HepG2 (cell line): ENCODE data around the gene SLC7A6OS. TPM values are rescaled to one million over a fixed set of nuclear protein-coding genes. Genes with fewer than 3 reads are reported as not detected.

Experiments used
- FOXO1 ChIP-seq: sonication (generic); formaldehyde crosslinking; IDR thresholded peaks from 2 replicates; pipeline ENCODE4 v1.4.0; 2020; ENCODE audit warnings: missing genetic modification reagents
- GFI1 ChIP-seq: sonication (generic); formaldehyde crosslinking; IDR thresholded peaks from 2 replicates; pipeline ENCODE4 v1.5.0; 2020; ENCODE audit warnings: missing genetic modification reagents, mild to moderate bottlenecking, borderline replicate concordance
- GTF2F1 ChIP-seq: fragments of 150-350 bp; IDR thresholded peaks from 2 replicates; pipeline ENCODE4 v1.6.1; 2014; ENCODE audit warnings: low read length
- GZF1 ChIP-seq: sonication (generic); formaldehyde crosslinking; IDR thresholded peaks from 2 replicates; pipeline ENCODE4 v1.5.1; 2020; ENCODE audit warnings: mild to moderate bottlenecking, missing genetic modification reagents
- HOXA9 ChIP-seq: sonication (generic); formaldehyde crosslinking; IDR thresholded peaks from 2 replicates; pipeline ENCODE4 v1.8.1; 2022; ENCODE audit warnings: missing genetic modification reagents, mild to moderate bottlenecking, moderate library complexity, borderline replicate concordance
- IKZF5 ChIP-seq: IDR thresholded peaks from 2 replicates; pipeline ENCODE4 v1.6.1; 2018; ENCODE audit warnings: missing genetic modification reagents, mild to moderate bottlenecking, missing compliant biosample characterization
- ISX ChIP-seq: sonication (generic); formaldehyde crosslinking; conservative IDR thresholded peaks from 2 replicates; pipeline ENCODE4 v1.5.0; 2020; ENCODE audit warnings: missing genetic modification reagents
- MED8 ChIP-seq: sonication (generic); formaldehyde crosslinking; IDR thresholded peaks from 2 replicates; pipeline ENCODE4 v1.8.1; 2023; ENCODE audit warnings: mild to moderate bottlenecking, missing genetic modification reagents; ENCODE audit not compliant: insufficient replicate concordance
- NRL ChIP-seq: sonication (generic); formaldehyde crosslinking; IDR thresholded peaks from 2 replicates; pipeline ENCODE4 v1.5.0; 2020; ENCODE audit warnings: missing genetic modification reagents, mild to moderate bottlenecking, moderate library complexity, borderline replicate concordance
- SP1 ChIP-seq, 2 experiments: fragments of 450-650 bp in 1 of 2; sonication (generic) in 1 of 2; formaldehyde crosslinking in 1 of 2; IDR thresholded peaks; 2 replicates each; pipeline versions ENCODE4 v1.4.0 to v1.6.1; 2016 to 2020; ENCODE audit warnings: missing genetic modification reagents in 1 of 2
- SRF ChIP-seq: IDR thresholded peaks from 2 replicates; pipeline ENCODE4 v1.6.1; 2011; ENCODE audit warnings: mild to moderate bottlenecking, low read depth, low read length, moderate library complexity
- ZMAT5 ChIP-seq: sonication (generic); formaldehyde crosslinking; IDR thresholded peaks from 2 replicates; pipeline ENCODE4 v1.5.0; 2020; ENCODE audit warnings: mild to moderate bottlenecking, low read depth, missing genetic modification reagents, borderline replicate concordance
- ZMYM3 ChIP-seq: sonication (generic); formaldehyde crosslinking; IDR thresholded peaks from 2 replicates; pipeline ENCODE4 v1.5.1; 2020; ENCODE audit warnings: mild to moderate bottlenecking, missing genetic modification reagents
- ZNF101 ChIP-seq: sonication (generic); formaldehyde crosslinking; IDR thresholded peaks from 2 replicates; pipeline ENCODE4 v1.4.0; 2020; ENCODE audit warnings: mild to moderate bottlenecking, low read depth, missing genetic modification reagents, borderline replicate concordance
- ZNF670 ChIP-seq: sonication (generic); formaldehyde crosslinking; IDR thresholded peaks from 2 replicates; pipeline ENCODE4 v1.8.0; 2022; ENCODE audit warnings: mild to moderate bottlenecking, missing genetic modification reagents, borderline replicate concordance
- polyA plus RNA-seq, 8 experiments: library from polyadenylated mRNA; depleted of rRNA in 3 of 8; stranded (reverse) in 7 of 8; unstranded in 1 of 8; fragments of >200 nt; fragmentation: Illumina TruSeq in 4 of 8; extraction: Trizol in 4 of 8; gene quantifications; 2 replicates each; pipeline versions ENCODE4 v1.2.1 to v1.2.3, GENCODE V29; 2011 to 2016; ENCODE audit warnings: low read depth in 4 of 8, missing spikeins in 1 of 8, mixed read lengths in 1 of 8; ENCODE audit not compliant: insufficient read depth in 1 of 8
- total RNA-seq, 5 experiments: library from RNA; depleted of rRNA; stranded (reverse); fragments of >200 nt; fragmentation: Illumina TruSeq; extraction: Trizol; gene quantifications; 2 replicates each; pipeline ENCODE4 v1.2.3, GENCODE V29; 2016; ENCODE audit warnings: low read depth in 1 of 5
- TF ChIP-seq, protein P1 (sequence below), 2 experiments: sonication (generic) in 1 of 2; formaldehyde crosslinking in 1 of 2; IDR thresholded peaks; 2 replicates each; pipeline versions ENCODE4 v1.4.0 to v1.6.1; 2016 to 2020; ENCODE audit warnings: borderline replicate concordance in 1 of 2, low read depth in 1 of 2, mild to moderate bottlenecking in 1 of 2, missing genetic modification reagents in 1 of 2
- TF ChIP-seq, protein P2 (sequence below): sonication (generic); formaldehyde crosslinking; IDR thresholded peaks from 2 replicates; pipeline ENCODE4 v1.9.0; 2021; ENCODE audit warnings: missing genetic modification reagents, mild to moderate bottlenecking, borderline replicate concordance
- TF ChIP-seq, protein P3 (sequence below): sonication (generic); formaldehyde crosslinking; conservative IDR thresholded peaks from 2 replicates; pipeline ENCODE4 v1.4.0; 2020; ENCODE audit warnings: missing genetic modification reagents

The SLC7A6OS gene
- total and polyA plus RNA-seq, 2 of the 13 experiments (the other 11 are each of a cell fraction or from before 2014, with no cell fraction given), result 11.2 to 21.5 TPM

DNA sequence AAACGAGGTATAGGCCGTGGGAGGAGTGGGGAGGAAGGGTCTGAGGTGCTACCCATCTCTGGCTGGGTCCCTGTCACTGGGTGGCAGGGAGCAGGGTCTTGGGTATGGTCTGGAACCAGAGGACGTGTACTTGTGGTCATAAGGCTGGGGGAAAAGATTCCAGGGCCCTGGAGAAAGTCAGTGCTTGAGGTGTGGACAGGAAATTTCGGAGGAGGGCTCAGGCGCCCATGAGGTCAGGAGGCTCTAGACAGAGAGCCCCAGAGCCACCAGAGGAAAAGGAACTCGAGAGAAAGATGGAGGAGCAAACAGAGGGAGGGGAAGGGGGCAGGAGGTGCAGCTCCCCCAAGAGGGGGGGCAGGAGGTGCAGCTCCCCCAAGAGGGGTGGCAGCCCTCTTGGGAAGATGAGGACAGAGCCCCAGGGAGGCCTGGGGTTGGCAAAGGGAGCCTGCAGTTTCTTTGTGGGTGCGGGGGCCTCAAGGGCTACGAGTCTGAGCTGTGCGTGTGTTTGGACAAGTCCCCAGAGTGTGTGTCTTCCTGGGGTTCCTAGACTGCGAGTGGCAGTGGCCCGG is 47.1 kb downstream of the SLC7A6OS start (continued):
- TF ChIP-seq, protein P1, sequence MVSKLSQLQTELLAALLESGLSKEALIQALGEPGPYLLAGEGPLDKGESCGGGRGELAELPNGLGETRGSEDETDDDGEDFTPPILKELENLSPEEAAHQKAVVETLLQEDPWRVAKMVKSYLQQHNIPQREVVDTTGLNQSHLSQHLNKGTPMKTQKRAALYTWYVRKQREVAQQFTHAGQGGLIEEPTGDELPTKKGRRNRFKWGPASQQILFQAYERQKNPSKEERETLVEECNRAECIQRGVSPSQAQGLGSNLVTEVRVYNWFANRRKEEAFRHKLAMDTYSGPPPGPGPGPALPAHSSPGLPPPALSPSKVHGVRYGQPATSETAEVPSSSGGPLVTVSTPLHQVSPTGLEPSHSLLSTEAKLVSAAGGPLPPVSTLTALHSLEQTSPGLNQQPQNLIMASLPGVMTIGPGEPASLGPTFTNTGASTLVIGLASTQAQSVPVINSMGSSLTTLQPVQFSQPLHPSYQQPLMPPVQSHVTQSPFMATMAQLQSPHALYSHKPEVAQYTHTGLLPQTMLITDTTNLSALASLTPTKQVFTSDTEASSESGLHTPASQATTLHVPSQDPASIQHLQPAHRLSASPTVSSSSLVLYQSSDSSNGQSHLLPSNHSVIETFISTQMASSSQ (IDR thresholded peaks at IDR 0.05; ENCODE audit: low read depth), result no peak
- TF ChIP-seq, protein P1 (CRISPR knock-in tag; IDR thresholded peaks at IDR 0.05; ENCODE audit: borderline replicate concordance), result no peak
- TF ChIP-seq ZMAT5 (CRISPR knock-in tag), result no peak
- no peak for TF ChIP-seq ISX
- TF ChIP-seq IKZF5, result no peak
- no peak for TF ChIP-seq GZF1
- TF ChIP-seq ZMYM3, result peak; percentile 68; the same call in 1 of the 2 replicates
- TF ChIP-seq SP1 (IDR thresholded peaks at IDR 0.05), result no peak
- TF ChIP-seq SP1 (CRISPR knock-in tag; IDR thresholded peaks at IDR 0.05), result no peak
- TF ChIP-seq, protein P2, sequence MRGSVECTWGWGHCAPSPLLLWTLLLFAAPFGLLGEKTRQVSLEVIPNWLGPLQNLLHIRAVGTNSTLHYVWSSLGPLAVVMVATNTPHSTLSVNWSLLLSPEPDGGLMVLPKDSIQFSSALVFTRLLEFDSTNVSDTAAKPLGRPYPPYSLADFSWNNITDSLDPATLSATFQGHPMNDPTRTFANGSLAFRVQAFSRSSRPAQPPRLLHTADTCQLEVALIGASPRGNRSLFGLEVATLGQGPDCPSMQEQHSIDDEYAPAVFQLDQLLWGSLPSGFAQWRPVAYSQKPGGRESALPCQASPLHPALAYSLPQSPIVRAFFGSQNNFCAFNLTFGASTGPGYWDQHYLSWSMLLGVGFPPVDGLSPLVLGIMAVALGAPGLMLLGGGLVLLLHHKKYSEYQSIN (CRISPR knock-in tag), result no peak; the same call in 1 of the 2 replicates
- no peak for TF ChIP-seq FOXO1 (CRISPR knock-in tag)
- TF ChIP-seq ZNF670 (CRISPR knock-in tag), result no peak
- no peak for TF ChIP-seq GTF2F1
- TF ChIP-seq HOXA9 (CRISPR knock-in tag), result no peak
- no peak for TF ChIP-seq MED8 (CRISPR knock-in tag)
- TF ChIP-seq, protein P3, sequence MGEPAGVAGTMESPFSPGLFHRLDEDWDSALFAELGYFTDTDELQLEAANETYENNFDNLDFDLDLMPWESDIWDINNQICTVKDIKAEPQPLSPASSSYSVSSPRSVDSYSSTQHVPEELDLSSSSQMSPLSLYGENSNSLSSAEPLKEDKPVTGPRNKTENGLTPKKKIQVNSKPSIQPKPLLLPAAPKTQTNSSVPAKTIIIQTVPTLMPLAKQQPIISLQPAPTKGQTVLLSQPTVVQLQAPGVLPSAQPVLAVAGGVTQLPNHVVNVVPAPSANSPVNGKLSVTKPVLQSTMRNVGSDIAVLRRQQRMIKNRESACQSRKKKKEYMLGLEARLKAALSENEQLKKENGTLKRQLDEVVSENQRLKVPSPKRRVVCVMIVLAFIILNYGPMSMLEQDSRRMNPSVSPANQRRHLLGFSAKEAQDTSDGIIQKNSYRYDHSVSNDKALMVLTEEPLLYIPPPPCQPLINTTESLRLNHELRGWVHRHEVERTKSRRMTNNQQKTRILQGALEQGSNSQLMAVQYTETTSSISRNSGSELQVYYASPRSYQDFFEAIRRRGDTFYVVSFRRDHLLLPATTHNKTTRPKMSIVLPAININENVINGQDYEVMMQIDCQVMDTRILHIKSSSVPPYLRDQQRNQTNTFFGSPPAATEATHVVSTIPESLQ (CRISPR knock-in tag), result no peak
- no peak for TF ChIP-seq ZNF101
- no peak for TF ChIP-seq SRF
- no peak; the same call in 1 of the 2 replicates for TF ChIP-seq GFI1 (CRISPR knock-in tag)
- TF ChIP-seq NRL (CRISPR knock-in tag), result no peak
